ENCODE data around the gene PAF1. TPM values are rescaled to one million over a fixed set of nuclear protein-coding genes. Genes with fewer than 3 reads are reported as not detected.
"Not testable (repeated sequence)": the region's sequence is repeated elsewhere in the genome, so short reads cannot be mapped to it uniquely, and the experiment has no call there.

The PAF1 gene
- total RNA-seq, 1 experiment from 2014 or later: 61.7 TPM

GRCh38 chr19:39355253-39355652, 35.7 kb downstream of the PAF1 start:
- DNase-seq (ENCODE audit: low read depth): no peak

- DNase-seq (ENCODE audit: low read depth): peak; percentile 95
Measured at GRCh38 chr19:39352381-39353255, 38.3 kb downstream of the PAF1 start.

GRCh38 chr19:39351537-39352064, 39.3 kb downstream of the PAF1 start:
- peak; percentile 83 for DNase-seq (ENCODE audit: low read depth)

- DNase-seq (ENCODE audit: low read depth): no peak
Measured at GRCh38 chr19:39350156-39350555, 40.8 kb downstream of the PAF1 start.

- DNase-seq (ENCODE audit: low read depth): no peak
Measured at GRCh38 chr19:39349326-39349725, 41.6 kb downstream of the PAF1 start.

GRCh38 chr19:39347332-39348164, 43.4 kb downstream of the PAF1 start:
- DNase-seq (ENCODE audit: low read depth): peak; percentile 44

- no peak for DNase-seq (ENCODE audit: low read depth)
Measured at GRCh38 chr19:39345956-39346355, 45.0 kb downstream of the PAF1 start.

GRCh38 chr19:39342647-39343305, 48.1 kb downstream of the PAF1 start:
- DNase-seq (ENCODE audit: low read depth): no peak

GRCh38 chr19:39341719-39342604, 48.9 kb downstream of the PAF1 start, which contains the start of gene SAMD4B:
Gene SAMD4B, plus strand, starts transcription at chr19:39342421. Its CDS starts 14,473 bp downstream, at chr19:39356894.
- peak; percentile 96 for DNase-seq (ENCODE audit: low read depth)

GRCh38 chr19:39341129-39341718, 49.7 kb downstream of the PAF1 start:
- peak; percentile 36 for DNase-seq (ENCODE audit: low read depth)

GRCh38 chr19:39340156-39340555, 50.8 kb downstream of the PAF1 start:
- DNase-seq (ENCODE audit: low read depth): not testable (repeated sequence)

GRCh38 chr19:39339674-39340073, 51.2 kb downstream of the PAF1 start:
- DNase-seq (ENCODE audit: low read depth): no peak

- DNase-seq (ENCODE audit: low read depth): no peak
Measured at GRCh38 chr19:39336483-39336882, 54.4 kb downstream of the PAF1 start.

Other genes with a start within 250 kb of the PAF1 start
- gene NCCRP1, start 194.1 kb downstream of the PAF1 start, total RNA-seq (2014; rRNA removed): not detected in 2 replicates
- not detected in 2 replicates for gene SYCN, start 186.8 kb downstream of the PAF1 start, total RNA-seq (2014; rRNA removed)
- not detected in 2 replicates for gene IFNL3, start 146.1 kb downstream of the PAF1 start, total RNA-seq (2014; rRNA removed)
- gene IFNL4, start 142.2 kb downstream of the PAF1 start, total RNA-seq (2014; rRNA removed): not detected in 2 replicates
- gene IFNL2, start 122.7 kb downstream of the PAF1 start, total RNA-seq (2014; rRNA removed): not detected in 2 replicates
- not detected in 2 replicates for gene IFNL1, start 94.7 kb downstream of the PAF1 start, total RNA-seq (2014; rRNA removed)
- 0.13 TPM in 1 of 2 replicates, not detected in the other for gene LRFN1, start 70.2 kb downstream of the PAF1 start, total RNA-seq (2014; rRNA removed)
- not detected in 2 replicates for gene GMFG, start 55.1 kb downstream of the PAF1 start, total RNA-seq (2014; rRNA removed)
- gene SAMD4B, start 48.7 kb downstream of the PAF1 start, total RNA-seq (2014; rRNA removed): 90.4 and 126 TPM in 2 replicates
- gene MED29, start 272 bp upstream of the PAF1 start, total RNA-seq (2014; rRNA removed): 32.8 and 38.7 TPM in 2 replicates
- gene ZFP36, start 15.7 kb upstream of the PAF1 start, total RNA-seq (2014; rRNA removed): 9.3 and 15.0 TPM in 2 replicates
- gene PLEKHG2, start 21.6 kb upstream of the PAF1 start, total RNA-seq (2014; rRNA removed): 19.9 and 23.4 TPM in 2 replicates
- gene RPS16, start 44.8 kb upstream of the PAF1 start, total RNA-seq (2014; rRNA removed): 159 and 209 TPM in 2 replicates
- gene SUPT5H, start 54.5 kb upstream of the PAF1 start, total RNA-seq (2014; rRNA removed): 74.8 and 79.0 TPM in 2 replicates
- 99.1 and 120 TPM in 2 replicates for gene TIMM50, start 89.7 kb upstream of the PAF1 start, total RNA-seq (2014; rRNA removed)
- 2.4 and 2.6 TPM in 2 replicates for gene DLL3, start 107.8 kb upstream of the PAF1 start, total RNA-seq (2014; rRNA removed)
- not detected in 2 replicates for gene SELENOV, start 124.0 kb upstream of the PAF1 start, total RNA-seq (2014; rRNA removed)
- 3.0 and 4.8 TPM in 2 replicates for gene EID2B, start 141.7 kb upstream of the PAF1 start, total RNA-seq (2014; rRNA removed)
- gene EID2, start 149.1 kb upstream of the PAF1 start, total RNA-seq (2014; rRNA removed): 9.7 and 14.8 TPM in 2 replicates
- gene LGALS13, start 211.4 kb upstream of the PAF1 start, total RNA-seq (2014; rRNA removed): not detected in 2 replicates

Measured in LHCN-M2 (cell line).